GM23248 (cell line): Measurements from ENCODE around the gene ASIP.

ENCODE experiments used
- EZH2 ChIP-seq: fragments of 200-600 bp; sonication (generic); IDR thresholded peaks from 2 replicates; pipeline ENCODE4 v1.6.1; 2018; ENCODE audit warnings: antibody characterized with exemption, mild to moderate bottlenecking; ENCODE audit not compliant: insufficient read depth, poor library complexity, severe bottlenecking
- EZH2phosphoT487 ChIP-seq: fragments of 200-600 bp; sonication (generic); IDR thresholded peaks from 2 replicates; pipeline ENCODE4 v1.6.1; 2018; ENCODE audit warnings: antibody characterized with exemption, moderate library complexity, mild to moderate bottlenecking, low read depth; ENCODE audit not compliant: insufficient read depth

- TF ChIP-seq EZH2 (no peak), EZH2phosphoT487 (no peak)
Measured at GRCh38 chr20:34285450-34285849, 44.2 kb downstream of the ASIP start.
